WTC11 (cell line): ENCODE results near the gene EIF3K. TPM values are rescaled to one million over a fixed set of nuclear protein-coding genes. Genes with fewer than 3 reads are reported as not detected.

ENCODE experiments used
- ATAC-seq: fragments of 200-7000 bp; cut with Tn5 transposase; 2 replicates; pipeline ENCODE4 v1.10.0; 2021; ENCODE audit warnings: mild to moderate bottlenecking, moderate library complexity
- CTCF ChIA-PET: fragments of 300-600 bp; sonication (Branson Sonifier 250); formaldehyde crosslinking; loops from one replicate; lab custom pipeline; 2021; ENCODE audit warnings: antibody characterized with exemption; lab: Charles Lee
- POLR2A ChIA-PET: fragments of 350-600 bp; sonication (Branson Sonifier 250); formaldehyde crosslinking; loops from one replicate; lab custom pipeline; 2021; ENCODE audit warnings: antibody characterized with exemption; lab: Charles Lee
- DNase-seq: peaks from one replicate; pipeline ENCODE4 v3.0.0; 2021; ENCODE audit warnings: low spot score
- H3K27ac Mint-ChIP-seq: 2 replicates; pipeline ENCODE4 v1.8.0; 2021; ENCODE audit warnings: mixed read lengths
- H3K27me3 Mint-ChIP-seq: 2 replicates; pipeline ENCODE4 v1.8.0; 2021; ENCODE audit warnings: low read depth, mild to moderate bottlenecking, moderate library complexity, mixed read lengths
- H3K36me3 Mint-ChIP-seq: 2 replicates; pipeline ENCODE4 v1.8.0; 2021; ENCODE audit warnings: mixed read lengths
- H3K4me1 Mint-ChIP-seq: 2 replicates; pipeline ENCODE4 v1.8.0; 2022; ENCODE audit warnings: mixed read lengths
- H3K4me3 Mint-ChIP-seq: 2 replicates; pipeline ENCODE4 v1.8.0; 2021; ENCODE audit warnings: mild to moderate bottlenecking, moderate library complexity, mixed read lengths
- H3K9me3 Mint-ChIP-seq: 2 replicates; pipeline ENCODE4 v1.8.0; 2021; ENCODE audit warnings: mixed read lengths
- ATF1 ChIP-seq: sonication (generic); formaldehyde crosslinking; IDR thresholded peaks from 2 replicates; pipeline ENCODE4 v1.8.1; 2023; ENCODE audit warnings: mild to moderate bottlenecking, moderate library complexity, missing genetic modification reagents
- CREB1 ChIP-seq: sonication (generic); formaldehyde crosslinking; IDR thresholded peaks from 2 replicates; pipeline ENCODE4 v1.8.0; 2023; ENCODE audit warnings: mild to moderate bottlenecking, missing genetic modification reagents
- E2F4 ChIP-seq: sonication (generic); formaldehyde crosslinking; IDR thresholded peaks from 2 replicates; pipeline ENCODE4 v1.8.1; 2022; ENCODE audit warnings: low read depth, mild to moderate bottlenecking, moderate library complexity, missing genetic modification reagents, borderline replicate concordance
- ESRRA ChIP-seq: sonication (generic); formaldehyde crosslinking; IDR thresholded peaks from 2 replicates; pipeline ENCODE4 v1.8.1; 2022; ENCODE audit warnings: mild to moderate bottlenecking, missing genetic modification reagents, borderline replicate concordance
- KAT7 ChIP-seq: sonication (generic); formaldehyde crosslinking; IDR thresholded peaks from 2 replicates; pipeline ENCODE4 v1.8.1; 2023; ENCODE audit warnings: missing genetic modification reagents, mild to moderate bottlenecking, borderline replicate concordance
- MXD4 ChIP-seq: fragments of 250-450 bp; sonication (Bioruptor Pico); IDR thresholded peaks from 2 replicates; pipeline ENCODE4 v1.8.0; 2021; ENCODE audit warnings: mild to moderate bottlenecking, moderate library complexity, borderline replicate concordance
- USF1 ChIP-seq: sonication (generic); formaldehyde crosslinking; IDR thresholded peaks from 2 replicates; pipeline ENCODE4 v1.8.0; 2022; ENCODE audit warnings: mild to moderate bottlenecking, missing genetic modification reagents
- ZBTB21 ChIP-seq: sonication (generic); formaldehyde crosslinking; IDR thresholded peaks from 2 replicates; pipeline ENCODE4 v1.8.1; 2023; ENCODE audit warnings: mild to moderate bottlenecking, missing genetic modification reagents, borderline replicate concordance
- ZNF416 ChIP-seq: fragments of 250-450 bp; sonication (Bioruptor Pico); IDR thresholded peaks from 2 replicates; pipeline ENCODE4 v1.9.0; 2021; ENCODE audit warnings: mild to moderate bottlenecking, inconsistent platforms
- ZSCAN18 ChIP-seq: fragments of 250-450 bp; sonication (Bioruptor Pico); IDR thresholded peaks from 2 replicates; pipeline ENCODE4 v2.1.2; 2022; ENCODE audit warnings: mild to moderate bottlenecking, moderate library complexity
- total RNA-seq: library from RNA; stranded (reverse); gene quantifications from 3 replicates; pipeline ENCODE4 v1.2.3, GENCODE V29; 2021
- TF ChIP-seq, protein P1 (sequence below): sonication (generic); formaldehyde crosslinking; IDR thresholded peaks from 2 replicates; pipeline ENCODE4 v1.8.0; 2023; ENCODE audit warnings: missing genetic modification reagents, mild to moderate bottlenecking, borderline replicate concordance
- TF ChIP-seq, protein P2 (sequence below): fragments of 250-450 bp; sonication (Bioruptor Pico); conservative IDR thresholded peaks from 2 replicates; pipeline ENCODE4 v1.9.0; 2021; ENCODE audit warnings: mild to moderate bottlenecking

Gene EIF3K
- total RNA-seq, 1 experiment from 2014 or later, result 416 TPM

DNA sequence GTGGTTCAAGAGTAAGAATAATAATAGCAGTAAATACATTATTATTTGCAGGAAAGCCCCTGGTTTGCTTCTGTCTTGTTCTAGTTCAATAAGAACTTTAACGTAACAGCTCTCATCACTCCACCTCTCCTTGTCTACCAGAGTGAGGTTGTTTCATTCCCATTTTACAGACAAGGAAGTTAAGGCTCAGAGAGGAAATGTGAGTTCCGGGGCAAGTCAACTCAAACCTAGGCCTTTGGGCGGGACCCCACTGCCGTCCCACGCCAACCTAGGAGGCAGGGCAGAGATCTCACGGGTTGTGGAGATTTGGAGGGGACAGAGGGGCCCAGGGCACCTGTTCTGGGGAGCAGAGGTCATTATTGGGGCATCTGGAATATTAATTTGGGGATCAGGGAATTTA, 2.7 kb upstream of the EIF3K start (continued):
- TF ChIP-seq, protein P1, sequence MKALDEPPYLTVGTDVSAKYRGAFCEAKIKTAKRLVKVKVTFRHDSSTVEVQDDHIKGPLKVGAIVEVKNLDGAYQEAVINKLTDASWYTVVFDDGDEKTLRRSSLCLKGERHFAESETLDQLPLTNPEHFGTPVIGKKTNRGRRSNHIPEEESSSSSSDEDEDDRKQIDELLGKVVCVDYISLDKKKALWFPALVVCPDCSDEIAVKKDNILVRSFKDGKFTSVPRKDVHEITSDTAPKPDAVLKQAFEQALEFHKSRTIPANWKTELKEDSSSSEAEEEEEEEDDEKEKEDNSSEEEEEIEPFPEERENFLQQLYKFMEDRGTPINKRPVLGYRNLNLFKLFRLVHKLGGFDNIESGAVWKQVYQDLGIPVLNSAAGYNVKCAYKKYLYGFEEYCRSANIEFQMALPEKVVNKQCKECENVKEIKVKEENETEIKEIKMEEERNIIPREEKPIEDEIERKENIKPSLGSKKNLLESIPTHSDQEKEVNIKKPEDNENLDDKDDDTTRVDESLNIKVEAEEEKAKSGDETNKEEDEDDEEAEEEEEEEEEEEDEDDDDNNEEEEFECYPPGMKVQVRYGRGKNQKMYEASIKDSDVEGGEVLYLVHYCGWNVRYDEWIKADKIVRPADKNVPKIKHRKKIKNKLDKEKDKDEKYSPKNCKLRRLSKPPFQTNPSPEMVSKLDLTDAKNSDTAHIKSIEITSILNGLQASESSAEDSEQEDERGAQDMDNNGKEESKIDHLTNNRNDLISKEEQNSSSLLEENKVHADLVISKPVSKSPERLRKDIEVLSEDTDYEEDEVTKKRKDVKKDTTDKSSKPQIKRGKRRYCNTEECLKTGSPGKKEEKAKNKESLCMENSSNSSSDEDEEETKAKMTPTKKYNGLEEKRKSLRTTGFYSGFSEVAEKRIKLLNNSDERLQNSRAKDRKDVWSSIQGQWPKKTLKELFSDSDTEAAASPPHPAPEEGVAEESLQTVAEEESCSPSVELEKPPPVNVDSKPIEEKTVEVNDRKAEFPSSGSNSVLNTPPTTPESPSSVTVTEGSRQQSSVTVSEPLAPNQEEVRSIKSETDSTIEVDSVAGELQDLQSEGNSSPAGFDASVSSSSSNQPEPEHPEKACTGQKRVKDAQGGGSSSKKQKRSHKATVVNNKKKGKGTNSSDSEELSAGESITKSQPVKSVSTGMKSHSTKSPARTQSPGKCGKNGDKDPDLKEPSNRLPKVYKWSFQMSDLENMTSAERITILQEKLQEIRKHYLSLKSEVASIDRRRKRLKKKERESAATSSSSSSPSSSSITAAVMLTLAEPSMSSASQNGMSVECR, result no peak

DNA sequence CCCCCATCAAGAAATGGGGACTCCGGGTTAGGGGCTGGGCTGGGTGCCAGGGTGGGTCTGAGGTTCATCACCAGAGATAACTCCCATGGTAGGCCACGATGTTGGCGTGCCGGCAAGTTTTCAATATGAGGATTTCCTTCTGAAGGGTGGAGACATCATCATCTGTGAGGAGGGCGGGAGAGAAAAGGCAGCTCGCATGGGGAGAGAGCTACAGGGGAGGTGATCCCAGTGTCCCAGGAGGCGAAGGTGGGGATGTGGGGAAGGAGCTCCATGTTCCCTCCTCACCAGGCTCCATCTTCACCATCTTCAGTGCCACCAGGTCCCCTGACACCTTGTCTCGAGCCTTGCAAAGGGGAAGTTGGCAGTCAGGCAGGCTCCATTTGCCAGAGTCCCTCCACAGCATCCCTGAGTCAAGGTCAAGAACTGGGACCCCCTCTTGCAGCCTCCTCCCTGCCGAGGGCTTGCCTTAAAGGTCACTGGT, 1.7 kb upstream of the EIF3K start:
- TF ChIP-seq MXD4 (no peak), ESRRA (CRISPR knock-in tag) (no peak), ZSCAN18 (CRISPR knock-in tag) (no peak), ATF1 (no peak), CREB1 (CRISPR knock-in tag) (no peak), ZNF416 (CRISPR knock-in tag) (no peak), E2F4 (CRISPR knock-in tag) (no peak), KAT7 (no peak), ZBTB21 (CRISPR knock-in tag) (no peak), USF1 (CRISPR knock-in tag) (no peak)
- TF ChIP-seq, protein P2, sequence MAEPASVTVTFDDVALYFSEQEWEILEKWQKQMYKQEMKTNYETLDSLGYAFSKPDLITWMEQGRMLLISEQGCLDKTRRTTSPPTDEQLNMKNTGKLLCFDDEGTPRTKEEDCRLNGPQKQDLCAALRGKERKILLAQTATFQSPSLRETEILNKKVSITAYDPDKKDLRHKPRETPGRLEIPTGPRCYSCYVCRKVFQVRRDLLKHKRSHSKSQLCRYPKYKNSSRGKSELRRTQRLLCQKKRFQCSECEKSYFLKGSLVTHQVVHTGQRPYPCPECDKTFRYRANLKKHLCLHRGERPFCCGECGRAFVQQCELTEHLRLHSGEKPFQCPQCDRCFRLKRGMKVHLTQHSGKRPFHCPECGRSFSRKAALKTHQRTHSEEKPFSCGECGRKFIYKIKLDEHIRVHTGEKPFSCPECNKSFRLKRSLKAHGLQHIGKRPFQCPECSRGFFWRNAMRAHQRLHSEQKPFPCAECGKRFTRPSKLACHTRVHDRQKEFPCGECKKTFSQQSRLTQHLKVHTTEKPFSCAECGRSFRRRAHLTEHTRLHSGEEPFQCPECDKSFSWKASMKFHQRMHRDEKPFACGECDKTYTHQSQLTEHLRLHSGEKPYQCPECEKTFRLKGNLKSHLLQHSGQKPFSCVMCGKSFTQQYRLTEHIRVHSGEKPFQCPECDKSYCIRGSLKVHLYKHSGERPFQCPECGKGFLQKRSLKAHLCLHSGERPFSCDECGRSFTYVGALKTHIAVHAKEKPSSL, result no peak
- TF ChIP-seq, protein P1, result no peak
- ATAC-seq, result no peak
- no peak overlapping the region for H3K27ac Mint-ChIP-seq
- no peak for DNase-seq
- H3K36me3 Mint-ChIP-seq, result peaks cover 23% of the 10 kb centered on the region
- no peaks in the 10 kb centered on the region for H3K9me3 Mint-ChIP-seq
- no peak overlapping the region; the same call in 1 of the 2 replicates for H3K4me3 Mint-ChIP-seq
- ChIA-PET CTCF (interaction anchor here (1.3 to 2.4 kb wide), 3 partner anchors 21 to 313 kb away, joined by 3 to 32 read pairs (median 8); partner anchors contain the start of genes FAM98C, MRPS12 and SARS2), POLR2A (interaction anchor here (2.6 kb wide), 1 partner anchor 21 kb away, joined by 28 read pairs; no protein-coding TSS in a partner anchor)
- no peaks in the 10 kb centered on the region; the same call in 1 of the 2 replicates for H3K27me3 Mint-ChIP-seq
- peaks cover 36% of the 10 kb centered on the region for H3K4me1 Mint-ChIP-seq
